Inflammatory macrophage treated with lipopolysaccharide for 4 hours (primary cell): Measurements from ENCODE around the gene XPO4.
A peak's percentile ranks its signal among the peaks of the same experiment; 100 is the strongest.
"Not testable (repeated sequence)": the region's sequence is repeated elsewhere in the genome, so short reads cannot be mapped to it uniquely, and the experiment has no call there.

Experiments used
- DNase-seq: peaks from one replicate; pipeline ENCODE4 v3.0.0-alpha.2; 2020

XPO4 gene

DNA sequence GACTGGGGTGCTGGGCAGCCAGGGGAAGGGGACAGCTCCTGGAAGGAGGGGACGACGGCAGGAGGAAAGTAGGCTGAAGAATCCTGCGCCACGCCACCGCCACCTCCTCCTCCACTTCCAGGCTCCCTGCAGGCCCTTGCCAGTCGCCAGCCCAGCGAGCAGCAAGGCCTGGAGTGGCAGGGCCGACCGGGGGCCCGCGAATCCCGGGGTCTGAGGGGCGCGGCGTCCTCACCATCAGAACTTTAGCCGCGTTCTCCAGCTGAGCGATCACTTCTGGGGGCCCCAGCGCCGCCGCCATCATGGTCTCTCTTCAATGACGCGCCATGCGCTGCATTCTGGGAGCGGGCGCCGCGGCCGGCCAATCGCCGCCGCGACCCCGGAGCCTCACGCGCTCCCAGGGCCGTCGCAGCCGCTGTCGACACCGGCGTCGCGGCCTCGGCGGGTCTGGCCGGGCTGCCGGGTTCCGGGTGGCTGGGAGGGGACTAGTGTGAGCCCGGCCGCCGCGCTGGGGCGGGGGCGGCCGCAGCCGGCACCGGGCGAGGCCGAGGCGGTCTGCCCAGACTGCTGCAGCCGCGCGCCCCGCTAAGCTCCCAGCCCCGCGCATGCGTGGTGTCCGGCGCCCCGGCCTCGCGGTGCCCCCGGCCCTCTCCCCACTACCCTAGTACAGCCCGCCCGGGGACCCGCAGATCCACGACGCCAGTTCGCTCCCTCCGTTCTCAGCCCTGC lies at the start of gene XPO4:
TSS of gene XPO4 (minus strand) at position 309 of the 726 bp plus-strand sequence. CDS start at position 301, 8 bp downstream.
- DNase-seq: peak; percentile 83

- not testable (repeated sequence) for DNase-seq
Measured at GRCh38 chr13:20948001-20948400, 45.5 kb upstream of the XPO4 start.

DNA sequence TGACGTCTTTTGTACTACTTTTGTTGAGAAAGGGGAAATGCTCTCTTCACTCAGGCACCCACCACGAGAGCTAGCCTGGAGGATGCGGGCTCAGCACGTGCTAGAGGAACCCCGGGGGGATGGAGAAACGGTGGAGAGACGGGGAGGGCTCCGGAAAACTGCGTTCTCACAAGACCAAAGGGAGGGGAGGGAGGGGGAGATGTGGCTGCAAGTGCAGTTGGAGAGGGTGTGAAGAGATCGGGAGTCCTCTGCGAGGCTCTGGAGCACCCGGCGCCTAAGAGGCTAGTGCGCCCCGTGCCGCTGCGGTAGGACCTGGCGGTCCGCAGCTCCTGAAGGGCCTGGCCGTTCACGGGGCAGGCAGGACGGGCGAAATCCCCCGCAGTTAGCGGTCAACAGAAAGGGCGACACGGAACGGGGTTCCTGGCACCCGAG lies 43.4 kb upstream of the XPO4 start:
- DNase-seq: peak; percentile 22

DNA sequence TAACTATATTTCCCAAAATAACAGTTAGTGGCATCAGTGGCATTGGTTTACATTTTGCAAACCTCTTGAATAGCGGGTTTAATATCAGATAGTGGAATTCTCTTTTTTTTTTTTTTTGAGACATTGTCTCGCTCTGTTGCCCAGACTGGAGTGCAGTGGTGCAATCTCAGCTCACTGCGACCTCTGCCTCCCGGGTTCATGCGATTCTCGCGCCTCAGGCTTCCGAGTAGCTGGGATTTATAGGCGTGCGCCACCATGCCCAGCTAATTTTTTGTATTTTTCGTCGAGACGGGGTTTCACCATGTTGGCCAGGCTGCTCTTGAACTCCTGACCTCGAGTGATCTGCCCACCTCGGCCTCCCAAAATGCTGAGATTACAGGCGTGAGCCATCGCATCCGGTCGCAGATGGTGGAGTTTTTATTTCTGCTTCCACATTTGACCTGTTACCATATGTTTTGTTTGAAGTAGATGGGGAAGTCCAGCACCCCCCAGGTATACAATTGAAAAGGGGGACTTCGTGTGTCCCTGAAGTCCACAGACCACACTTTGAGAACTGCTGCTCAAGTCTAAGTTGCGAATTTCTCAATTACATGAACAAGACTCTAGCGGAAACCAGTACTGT lies 40.5 kb upstream of the XPO4 start:
- DNase-seq: no peak

DNA sequence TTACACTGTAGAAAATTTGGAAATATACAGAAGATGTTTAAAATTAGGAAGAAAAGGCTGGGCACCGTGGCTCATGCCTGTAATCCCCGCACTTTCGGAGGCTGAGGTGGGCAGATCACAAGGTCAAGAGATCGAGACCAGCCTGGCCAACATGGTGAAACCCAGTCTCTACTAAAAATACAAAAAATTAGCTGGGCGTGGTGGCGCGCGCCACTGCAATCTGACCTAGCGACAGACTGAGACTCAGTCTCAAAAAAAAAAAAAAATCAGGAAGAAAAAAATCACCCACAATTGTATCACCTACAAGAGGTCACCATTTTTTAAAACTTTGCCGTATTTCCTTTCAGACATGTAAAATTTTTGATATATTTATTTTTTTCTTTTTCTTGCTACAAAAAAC lies 38.0 kb upstream of the XPO4 start:
- DNase-seq: not testable (repeated sequence)

- DNase-seq: no peak
Measured at GRCh38 chr13:20940083-20940482, 37.5 kb upstream of the XPO4 start.

DNA sequence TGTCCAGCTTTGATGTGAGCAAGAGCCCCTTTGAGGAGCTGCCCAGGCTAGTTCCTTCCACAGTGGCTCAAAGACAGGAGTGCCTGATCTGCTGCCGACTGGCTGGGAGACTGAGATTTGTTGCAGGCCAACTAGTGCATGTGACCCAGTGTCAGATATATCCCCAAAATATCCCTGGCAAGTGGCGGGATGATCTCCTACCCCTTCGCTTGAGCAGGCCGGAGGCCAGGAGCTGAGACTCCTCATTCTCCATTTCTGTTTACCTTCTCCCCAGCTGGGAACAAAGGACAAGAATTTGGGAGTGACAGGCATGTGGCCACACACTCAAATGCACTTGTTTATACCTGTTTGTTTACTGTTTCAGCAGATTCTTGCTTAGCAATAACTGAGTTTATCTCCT lies 37.1 kb upstream of the XPO4 start:
- DNase-seq: no peak

GRCh38 chr13:20938302-20938701 lies 35.8 kb upstream of the XPO4 start:
- DNase-seq: no peak

GRCh38 chr13:20927596-20928257 lies 25.2 kb upstream of the XPO4 start:
- DNase-seq: no peak

GRCh38 chr13:20925395-20925790 lies 22.8 kb upstream of the XPO4 start:
- not testable (repeated sequence) for DNase-seq

- DNase-seq: peak; percentile 60
Measured at GRCh38 chr13:20924758-20925394, 22.3 kb upstream of the XPO4 start.

DNA sequence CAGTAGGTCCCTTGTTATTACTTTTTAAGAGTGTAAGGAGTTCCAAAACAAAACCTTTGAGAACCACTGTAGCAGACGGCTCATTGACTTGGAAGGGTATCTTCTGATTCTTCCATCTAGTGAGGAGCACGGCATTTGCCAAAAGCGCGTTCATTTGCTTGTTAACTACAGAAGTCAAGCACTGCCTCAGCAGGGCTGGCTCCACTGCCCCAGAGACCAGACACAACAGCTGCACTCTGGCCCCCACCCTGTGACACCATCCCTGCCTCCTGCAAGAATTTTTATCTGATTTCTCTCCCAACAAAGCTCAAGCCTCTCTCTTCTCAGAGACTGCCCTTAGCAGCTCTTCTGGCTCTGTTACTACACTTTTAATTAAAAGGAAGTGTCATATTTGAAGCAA lies 20.7 kb upstream of the XPO4 start:
- DNase-seq: no peak

- DNase-seq: no peak
Measured at GRCh38 chr13:20921572-20921971, 19.0 kb upstream of the XPO4 start.

DNA sequence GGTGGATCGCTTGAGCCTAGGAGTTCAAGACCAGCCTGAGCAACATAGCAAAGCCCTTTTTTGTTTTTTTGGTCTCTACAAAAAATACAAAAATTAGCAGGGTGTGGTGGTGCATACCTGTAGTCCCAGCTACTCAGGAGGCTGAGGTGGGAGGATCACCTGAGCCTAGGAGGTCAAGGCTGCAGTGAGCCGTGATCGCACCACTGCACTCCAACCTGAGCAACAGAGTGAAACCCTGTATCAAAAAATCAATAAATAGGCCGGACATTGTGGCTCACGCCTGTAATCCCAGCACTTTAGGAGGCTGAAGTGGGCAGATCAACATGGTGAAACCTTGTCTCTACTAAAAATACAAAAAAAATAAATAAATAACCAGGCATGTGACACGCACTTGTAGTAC lies 13.1 kb upstream of the XPO4 start:
- DNase-seq: not testable (repeated sequence)

GRCh38 chr13:20911037-20911436 lies 8.5 kb upstream of the XPO4 start:
- DNase-seq: no peak

GRCh38 chr13:20908714-20909497 lies 6.4 kb upstream of the XPO4 start:
- no peak for DNase-seq

DNA sequence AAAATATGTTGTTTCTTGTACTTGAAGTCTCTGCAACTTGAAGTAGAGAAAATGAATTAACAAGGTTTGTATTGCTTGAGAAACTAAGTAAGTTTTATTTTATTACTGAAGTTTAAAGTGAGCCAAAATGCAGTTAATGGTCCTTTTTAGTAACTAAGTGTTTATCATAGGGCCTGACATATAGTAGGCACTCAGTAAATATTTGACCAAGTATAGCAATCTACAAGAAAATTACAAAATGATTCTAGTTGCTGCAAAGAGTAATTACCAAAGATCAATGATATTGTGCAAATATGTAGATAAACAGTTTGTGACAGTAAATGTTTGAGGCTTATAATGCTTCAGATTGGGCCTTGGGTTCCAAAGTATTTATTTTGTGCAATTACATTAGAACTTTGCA lies 2.4 kb upstream of the XPO4 start:
- no peak for DNase-seq

GRCh38 chr13:20903164-20903475 lies 574 bp upstream of the XPO4 start:
- no peak for DNase-seq

- DNase-seq: peak; percentile 30
Measured at GRCh38 chr13:20901668-20902437, 693 bp downstream of the XPO4 start.

DNA sequence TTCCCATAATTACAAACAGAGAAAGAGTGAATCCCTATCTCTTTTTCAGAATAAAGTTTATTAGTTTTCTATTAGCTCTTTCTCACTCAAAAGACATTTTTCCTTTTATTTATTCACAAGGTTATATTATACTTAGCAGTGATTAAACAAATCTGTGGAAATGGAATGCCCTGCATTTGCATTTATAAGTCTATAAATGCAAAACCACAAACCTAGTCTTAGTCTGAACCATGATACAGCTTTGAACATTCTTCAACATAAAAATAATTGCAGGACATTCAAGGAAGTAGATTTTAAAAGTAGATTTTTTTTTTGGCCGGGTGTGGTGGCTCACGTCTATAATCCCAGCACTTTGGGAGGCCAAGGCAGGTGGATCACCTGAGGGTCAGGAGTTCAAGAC lies 8.3 kb downstream of the XPO4 start:
- no peak for DNase-seq

GRCh38 chr13:20891768-20892167 lies 10.8 kb downstream of the XPO4 start:
- no peak for DNase-seq

- DNase-seq: no peak
Measured at GRCh38 chr13:20891034-20891433, 11.5 kb downstream of the XPO4 start.
